Esophagus (tissue), 2 donors: Measurements from ENCODE around the gene CHCHD4. TPM values are rescaled to one million over a fixed set of nuclear protein-coding genes. Genes with fewer than 3 reads are reported as not detected.

Source experiments
- H3K27ac ChIP-seq, 2 donors: one replicate each; pipeline ENCODE4 v1.5.1; 2013; ENCODE audit warnings: low read depth in 2 of 2, mild to moderate bottlenecking in 2 of 2, inconsistent platforms in 1 of 2, low read length in 1 of 2, moderate library complexity in 1 of 2
- H3K27me3 ChIP-seq, 2 donors: one replicate each; pipeline ENCODE4 v1.6.1; 2013; ENCODE audit warnings: low read length in 2 of 2, control low read depth in 1 of 2, mild to moderate bottlenecking in 1 of 2; ENCODE audit not compliant: insufficient read depth in 2 of 2, control insufficient read depth in 1 of 2
- H3K36me3 ChIP-seq, 2 donors: one replicate each; pipeline ENCODE4 v1.6.1; 2013; ENCODE audit warnings: low read length in 1 of 2; ENCODE audit not compliant: control insufficient read depth in 2 of 2, insufficient read depth in 2 of 2
- H3K4me1 ChIP-seq, 2 donors: one replicate each; pipeline ENCODE4 v1.6.1; 2013; ENCODE audit warnings: low read length in 1 of 2; ENCODE audit not compliant: control insufficient read depth in 2 of 2, insufficient read depth in 2 of 2
- H3K4me3 ChIP-seq, 2 donors: one replicate each; pipeline ENCODE4 v1.5.1; 2013; ENCODE audit warnings: low read length in 2 of 2, mild to moderate bottlenecking in 2 of 2, low read depth in 1 of 2, moderate library complexity in 1 of 2
- H3K9me3 ChIP-seq, 2 donors: one replicate each; pipeline ENCODE4 v1.6.1; 2013; ENCODE audit warnings: mild to moderate bottlenecking in 2 of 2, low read depth in 1 of 2, low read length in 1 of 2, moderate library complexity in 1 of 2; ENCODE audit not compliant: control insufficient read depth in 2 of 2, insufficient read depth in 1 of 2
- WGBS, 2 donors: extraction: QIAGEN DNeasy Blood & Tissue Kit; methylation state at CpG; one replicate each; pipeline ENCODE4 v1.1.7; 2013; 5-methylcytosine and 5-hydroxymethylcytosine counted together
- polyA plus RNA-seq, 2 donors: library from polyadenylated mRNA; stranded (reverse); fragments of 200-250 nt; gene quantifications; one replicate each; pipeline ENCODE4 v1.2.3, GENCODE V29; 2013
- donor health status: healthy with polysubstance abuse.
- donor health status: Bipolar disorder and iron deficiency.

The CHCHD4 gene
- polyA plus RNA-seq, 2 donors, result 6.5 to 14.9 TPM

GRCh38 chr3:14151471-14152083 lies 26.9 kb upstream of the CHCHD4 start:
- Histone ChIP-seq H3K27me3 (no peaks in the 10 kb centered on the region), H3K4me3 (no peak overlapping the region), H3K9me3 (no peaks in the 10 kb centered on the region), H3K27ac (no peak overlapping the region), H3K36me3 (peaks cover 14 to 40% of the 10 kb centered on the region in 2 donors), H3K4me1 (no peaks in the 10 kb centered on the region)
- 90 to 92% methylated on average over 12 of the region's 12 CpGs for WGBS, 2 donors

- Histone ChIP-seq H3K27me3 (no peaks in the 10 kb centered on the region), H3K4me1 (peaks cover 0 to under 1% of the 10 kb centered on the region in 2 donors), H3K4me3 (no peak overlapping the region), H3K27ac (no peak overlapping the region), H3K9me3 (no peaks in the 10 kb centered on the region), H3K36me3 (peaks cover 15 to 43% of the 10 kb centered on the region in 2 donors)
- WGBS, 2 donors, result 93% methylated on average over 9 of the region's 9 CpGs
Measured at GRCh38 chr3:14150491-14151230, 26.0 kb upstream of the CHCHD4 start.

GRCh38 chr3:14150078-14150477 lies 25.4 kb upstream of the CHCHD4 start:
- Histone ChIP-seq H3K36me3 (peaks cover 15 to 47% of the 10 kb centered on the region in 2 donors), H3K27me3 (no peaks in the 10 kb centered on the region), H3K27ac (no peak overlapping the region), H3K4me3 (no peak overlapping the region), H3K9me3 (no peaks in the 10 kb centered on the region), H3K4me1 (peaks cover 0 to 4% of the 10 kb centered on the region in 2 donors)
- WGBS, 2 donors, result 94 to 97% methylated on average over 9 of the region's 9 CpGs

- no peaks in the 10 kb centered on the region for H3K9me3 ChIP-seq
- H3K4me3 ChIP-seq, result no peak overlapping the region
- peaks cover 0 to 9% of the 10 kb centered on the region in 2 donors for H3K4me1 ChIP-seq
- H3K27ac ChIP-seq, result no peak overlapping the region
- peaks cover 12 to 39% of the 10 kb centered on the region in 2 donors for H3K36me3 ChIP-seq
- WGBS, 2 donors, result 82 to 83% methylated on average over 28 of the region's 28 CpGs
- H3K27me3 ChIP-seq, result no peaks in the 10 kb centered on the region
Measured at GRCh38 chr3:14148041-14148985, 23.6 kb upstream of the CHCHD4 start.

- H3K4me1 ChIP-seq, result peaks cover 0 to 9% of the 10 kb centered on the region in 2 donors
- H3K9me3 ChIP-seq, result no peaks in the 10 kb centered on the region
- H3K4me3 ChIP-seq, result no peak overlapping the region
- 83 to 86% methylated on average over 12 of the region's 12 CpGs for WGBS, 2 donors
- no peaks in the 10 kb centered on the region for H3K27me3 ChIP-seq
- H3K36me3 ChIP-seq, result peaks cover 12 to 38% of the 10 kb centered on the region in 2 donors
- H3K27ac ChIP-seq, result no peak overlapping the region
Measured at GRCh38 chr3:14147617-14148016, 22.9 kb upstream of the CHCHD4 start.

GRCh38 chr3:14147066-14147435 lies 22.4 kb upstream of the CHCHD4 start:
- Histone ChIP-seq H3K9me3 (no peaks in the 10 kb centered on the region), H3K27me3 (no peaks in the 10 kb centered on the region), H3K4me3 (no peak overlapping the region), H3K4me1 (peaks cover 0 to 9% of the 10 kb centered on the region in 2 donors), H3K27ac (no peak overlapping the region), H3K36me3 (peaks cover 7 to 35% of the 10 kb centered on the region in 2 donors)
- WGBS, 2 donors, result 77 to 92% methylated on average over 5 of the region's 5 CpGs

- peak overlapping the region; percentile 23 to 38 for H3K27ac ChIP-seq
- H3K36me3 ChIP-seq, result peaks cover 10 to 36% of the 10 kb centered on the region in 2 donors
- no peak overlapping the region for H3K4me3 ChIP-seq
- H3K27me3 ChIP-seq, result no peaks in the 10 kb centered on the region
- H3K4me1 ChIP-seq, result peaks cover 0 to 9% of the 10 kb centered on the region in 2 donors
- 80 to 88% methylated on average over 10 of the region's 10 CpGs for WGBS, 2 donors
- no peaks in the 10 kb centered on the region for H3K9me3 ChIP-seq
Measured at GRCh38 chr3:14146381-14147065, 21.9 kb upstream of the CHCHD4 start.

GRCh38 chr3:14145670-14146380 lies 21.2 kb upstream of the CHCHD4 start:
- Histone ChIP-seq H3K9me3 (no peaks in the 10 kb centered on the region), H3K4me1 (peaks cover 0 to 9% of the 10 kb centered on the region in 2 donors), H3K27me3 (no peaks in the 10 kb centered on the region), H3K27ac (peak overlapping the region; percentile 23 to 77), H3K4me3 (no peak overlapping the region), H3K36me3 (peaks cover 8 to 40% of the 10 kb centered on the region in 2 donors)
- 77 to 85% methylated on average over 10 of the region's 10 CpGs for WGBS, 2 donors
